Stimulated activated CD4-positive, alpha-beta T cell treated with anti-CD3 and anti-CD28 coated beads, Interleukin-15, amount 100 ng/mL, for 24 hours (primary cell): ENCODE data around the gene IL32.

ENCODE experiments used
- DNase-seq: peaks from one replicate; pipeline ENCODE4 v3.0.0-alpha.2; 2020

The IL32 gene

DNA sequence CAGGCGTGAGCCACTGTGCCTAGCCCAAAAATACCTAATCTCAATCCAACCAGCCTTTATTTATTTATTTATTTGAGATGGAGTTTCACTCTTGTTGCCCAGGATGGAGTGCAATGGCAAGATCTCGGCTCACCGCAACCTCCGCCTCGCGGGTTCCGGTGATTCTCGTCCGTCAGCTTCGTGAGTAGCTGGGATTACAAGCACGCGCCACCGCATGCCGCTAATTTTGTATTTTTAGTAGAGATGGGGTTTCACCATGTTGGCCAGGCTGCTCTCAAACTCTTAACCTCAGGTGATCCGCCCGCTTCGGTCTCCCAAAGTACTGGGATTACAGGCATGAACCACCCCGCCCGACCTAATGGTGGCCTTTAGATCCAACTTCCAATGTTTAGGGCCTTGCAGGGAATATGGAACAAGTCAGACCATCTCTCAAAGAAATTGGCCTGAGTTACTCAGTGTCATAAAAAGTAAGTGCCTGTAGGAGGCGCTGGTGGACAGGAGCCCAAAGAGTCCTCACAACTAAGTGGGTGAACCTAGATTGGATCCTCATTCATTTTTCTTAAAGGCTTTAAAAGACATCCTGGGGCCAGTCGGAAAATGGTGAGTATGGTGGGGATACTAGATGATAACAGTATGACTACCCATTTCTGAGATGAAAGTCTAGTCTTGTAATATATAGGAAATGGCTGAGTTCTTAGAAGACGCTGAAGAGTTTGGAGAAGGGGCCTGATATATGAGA is 29.0 kb downstream of the IL32 start:
- DNase-seq, result peak; percentile 66

GRCh38 chr16:3095869-3096268 is 30.4 kb downstream of the IL32 start:
- peak; percentile 78 for DNase-seq

- no peak for DNase-seq
These were observed 30.9 kb downstream of the IL32 start for GRCh38 chr16:3096362-3096761.

DNA sequence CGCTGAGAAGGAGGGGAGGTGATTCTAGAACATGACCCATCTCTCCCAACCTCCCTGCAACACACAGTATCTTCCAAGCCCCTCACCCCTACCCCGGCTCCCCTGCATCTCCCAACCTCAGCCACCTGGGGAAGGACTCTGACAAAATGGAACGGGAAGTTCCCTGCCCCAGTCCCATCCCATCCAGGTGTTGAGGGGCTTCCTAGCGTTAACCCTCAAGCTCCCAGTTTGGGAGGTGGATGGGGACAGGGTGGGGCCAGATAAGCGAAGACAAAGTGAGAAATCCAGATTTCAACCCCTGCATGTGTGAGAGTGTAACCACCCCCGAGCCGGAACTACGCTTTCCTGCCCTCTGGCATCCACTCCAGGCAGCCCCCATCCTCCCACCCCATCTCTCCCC is 31.8 kb downstream of the IL32 start:
- DNase-seq, result no peak

DNA sequence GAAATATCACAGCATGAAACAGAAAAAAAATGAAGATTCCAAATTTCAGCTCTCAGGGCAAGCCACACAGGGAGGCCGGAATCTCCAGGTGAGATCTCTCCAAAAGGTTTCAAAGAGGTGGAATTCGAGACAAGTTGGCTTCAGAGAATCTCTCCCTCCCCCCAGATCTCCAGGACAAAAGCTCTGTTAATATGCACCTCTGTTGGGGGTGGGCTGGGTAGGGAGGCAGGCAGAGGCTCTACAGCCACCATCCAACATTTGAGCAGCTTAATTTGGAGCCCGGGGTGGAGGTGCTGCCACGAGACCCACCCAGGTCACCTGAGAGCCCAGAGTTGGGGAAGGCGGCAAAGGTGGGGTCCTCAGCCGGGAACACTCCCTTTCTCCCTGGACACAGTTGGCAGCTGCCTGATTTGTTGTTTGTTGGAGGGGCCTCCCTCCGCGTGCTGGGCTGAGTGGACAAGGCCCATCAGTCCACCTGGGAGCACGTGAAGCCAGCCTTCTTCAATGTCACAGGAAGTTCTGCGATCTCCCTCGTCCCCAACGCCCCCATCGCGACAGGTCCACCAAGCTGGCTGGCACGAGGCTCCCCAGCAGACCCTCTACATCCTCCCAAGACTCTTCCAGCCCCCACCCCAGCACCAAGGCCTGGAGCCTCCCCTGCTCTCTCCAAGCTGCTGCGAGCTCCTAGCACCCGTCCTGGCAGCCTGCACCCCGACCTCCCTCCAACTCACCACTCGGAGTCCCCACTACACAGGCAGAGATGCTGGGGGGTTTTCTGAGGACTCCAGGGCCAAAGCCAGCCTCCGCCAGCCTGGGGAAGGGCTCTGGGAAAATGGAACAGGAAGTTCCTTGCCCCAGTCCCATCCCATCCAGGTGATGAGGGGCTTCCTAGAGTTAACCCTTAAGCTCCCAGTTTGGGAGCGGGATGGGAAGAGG is 33.3 kb downstream of the IL32 start, which contains the start of gene ZSCAN10:
Gene ZSCAN10 (minus strand): TSS at position 836 of the 936 bp plus-strand sequence. CDS start 6,357 bp downstream, outside the sequence.
- no peak for DNase-seq

- no peak for DNase-seq
These were observed 33.9 kb downstream of the IL32 start for GRCh38 chr16:3099395-3099731.

- peak; percentile 97 for DNase-seq
These were observed 34.5 kb downstream of the IL32 start for GRCh38 chr16:3099732-3100499.

GRCh38 chr16:3101018-3101840 is 35.8 kb downstream of the IL32 start:
- peak; percentile 62 for DNase-seq

DNA sequence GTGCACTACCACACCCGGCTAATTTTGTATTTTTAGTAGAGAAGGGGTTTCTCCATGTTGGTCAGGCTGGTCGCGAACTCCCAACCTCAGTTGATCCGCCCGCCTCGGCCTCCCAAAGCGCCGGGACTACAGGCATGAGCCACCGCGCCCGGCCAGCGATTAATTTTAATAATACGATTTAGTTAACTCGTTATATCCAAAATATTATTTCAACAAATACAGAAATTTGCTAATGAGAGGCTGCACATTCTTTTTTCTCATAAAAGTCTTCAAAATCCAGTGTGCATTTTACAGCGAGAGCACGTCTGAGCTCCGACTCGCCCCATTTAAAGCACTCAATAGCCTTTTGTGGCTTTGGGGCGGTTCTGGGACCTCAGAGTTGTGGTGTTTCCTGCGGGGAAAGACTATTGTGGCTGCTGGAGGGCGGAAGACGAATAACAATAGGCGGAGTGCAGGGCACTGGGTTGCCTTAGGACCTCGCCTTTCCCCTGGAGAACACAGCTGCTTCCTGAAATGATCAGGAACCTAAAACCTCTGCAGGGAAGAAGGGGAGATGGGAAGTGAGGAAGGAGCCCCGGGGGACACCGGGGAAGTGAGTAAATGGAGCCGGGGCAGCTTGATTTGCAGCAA is 36.5 kb downstream of the IL32 start:
- DNase-seq, result peak; percentile 42

- DNase-seq, result peak; percentile 94
These were observed 40.9 kb downstream of the IL32 start for GRCh38 chr16:3106205-3106928.

GRCh38 chr16:3112058-3112880 is 46.8 kb downstream of the IL32 start, which contains the start of gene ZNF205:
TSS of gene ZNF205 (plus strand) at chr16:3112586. CDS start at chr16:3113431, 845 bp downstream.
- no peak for DNase-seq

GRCh38 chr16:3112881-3113574 is 47.6 kb downstream of the IL32 start:
- DNase-seq, result no peak

DNA sequence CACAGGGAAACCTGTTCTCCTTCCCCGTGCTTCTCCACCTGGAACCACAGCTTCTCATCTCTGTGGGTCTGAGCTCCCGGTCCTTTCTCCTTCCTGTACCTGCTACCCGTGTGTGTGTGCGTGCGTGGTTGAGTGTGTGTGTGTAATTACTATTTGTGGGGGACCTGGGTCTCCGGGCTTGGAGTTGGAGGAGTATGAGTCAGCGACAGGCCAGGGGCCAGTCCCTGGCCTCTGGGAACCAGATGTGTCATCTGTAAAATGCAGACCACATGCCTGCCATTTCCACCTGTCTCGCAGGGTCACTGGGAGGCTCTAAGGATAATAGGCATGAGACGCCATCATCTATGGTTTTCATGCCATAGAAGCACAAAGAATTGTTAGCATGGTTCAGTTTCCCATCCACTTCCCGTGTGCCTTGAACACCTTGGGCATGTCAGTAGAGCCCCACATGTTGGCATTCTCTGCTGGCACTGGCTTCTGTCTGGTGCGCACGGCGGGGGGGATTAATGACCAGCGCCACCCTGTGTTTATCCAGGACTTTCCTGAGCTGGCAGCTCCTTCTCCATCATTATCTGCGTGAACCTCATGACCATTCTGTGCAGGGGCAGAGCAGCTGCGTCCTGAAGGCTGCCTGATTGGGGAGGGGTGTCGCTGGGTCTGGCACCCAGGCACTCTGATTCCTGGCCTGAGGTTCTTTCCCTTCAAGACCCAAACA is 48.5 kb downstream of the IL32 start:
- no peak for DNase-seq

DNA sequence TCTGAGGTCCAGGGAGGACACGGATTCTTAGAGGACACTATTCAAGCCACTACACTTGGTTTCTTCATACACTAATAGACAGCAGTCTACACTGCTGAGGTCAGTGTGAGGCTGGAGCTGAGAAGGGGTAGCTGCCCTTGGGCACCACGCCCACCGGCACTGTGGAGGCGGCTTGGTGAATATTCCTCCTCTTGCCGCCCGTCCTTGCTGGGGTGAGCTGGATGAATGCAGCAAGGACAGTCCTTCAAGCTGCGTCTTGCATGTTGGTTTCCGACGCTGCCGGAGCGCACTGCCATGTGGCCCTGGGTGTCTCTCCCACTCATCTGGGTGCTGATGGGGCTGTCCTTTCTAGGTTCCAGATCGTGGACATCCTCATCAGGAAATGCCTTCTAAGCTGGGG is 49.6 kb downstream of the IL32 start:
- DNase-seq, result no peak

DNA sequence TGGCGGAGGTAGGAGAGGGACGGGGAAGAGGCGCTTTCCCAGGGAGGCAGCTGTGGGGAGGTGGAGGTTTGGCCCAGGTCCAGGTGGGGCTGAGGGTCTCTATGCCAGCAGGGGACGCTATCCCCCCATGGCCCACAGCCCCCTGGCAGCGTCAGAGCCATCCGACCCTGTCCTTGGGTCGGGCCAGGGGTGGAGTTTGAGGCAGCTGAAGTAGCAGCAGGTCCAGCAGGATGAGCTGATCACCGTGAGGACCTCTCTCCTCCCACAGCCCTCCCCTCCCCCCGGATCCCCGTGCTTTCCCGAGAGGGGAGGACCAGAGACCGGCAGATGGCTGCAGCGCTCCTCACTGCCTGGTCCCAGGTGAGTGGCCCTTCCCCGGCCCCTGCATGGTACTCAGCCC is 50.1 kb downstream of the IL32 start:
- no peak for DNase-seq

DNA sequence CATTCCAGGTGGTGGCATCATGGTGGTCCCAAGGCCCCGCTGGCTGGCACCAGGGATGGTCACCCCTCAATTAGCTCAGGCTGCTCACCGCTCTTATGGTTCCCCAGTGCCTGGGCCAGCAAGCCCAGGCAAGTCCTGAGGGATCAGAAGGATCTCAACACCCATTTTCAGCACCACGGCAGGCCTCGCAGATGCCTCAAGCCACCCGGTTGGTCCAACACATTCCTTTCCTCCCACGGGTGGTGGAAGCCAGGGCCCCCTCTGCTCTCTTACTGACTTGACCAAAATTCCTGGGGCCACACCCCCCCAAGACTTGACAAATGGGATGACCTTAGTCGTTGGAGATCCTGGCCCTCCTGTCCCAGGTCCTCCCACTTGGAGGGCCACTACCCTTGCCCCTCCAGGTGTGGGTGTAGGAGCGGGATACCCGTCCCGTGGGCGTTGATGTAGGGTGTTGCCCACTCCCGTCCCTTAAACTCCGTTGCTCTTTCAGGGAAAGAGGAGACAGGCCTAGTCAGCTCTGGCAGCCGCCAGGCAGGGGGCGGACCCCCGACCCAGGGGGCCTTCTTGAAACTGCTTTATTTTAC is 52.9 kb downstream of the IL32 start:
- no peak for DNase-seq

GRCh38 chr16:3118846-3119245 is 53.4 kb downstream of the IL32 start:
- DNase-seq, result no peak
